Stimulated activated CD8-positive, alpha-beta memory T cell treated with anti-CD3 and anti-CD28 coated beads, Interleukin-4, amount 100 ng/mL, for 48 hours (primary cell): Measurements from ENCODE around the gene CAB39L.

Experiments used
- DNase-seq: peaks from one replicate; pipeline ENCODE4 v3.0.0-alpha.2; 2020

Gene CAB39L

GRCh38 chr13:49441312-49441711 lies 2.6 kb downstream of the CAB39L start:
- no peak for DNase-seq

DNA sequence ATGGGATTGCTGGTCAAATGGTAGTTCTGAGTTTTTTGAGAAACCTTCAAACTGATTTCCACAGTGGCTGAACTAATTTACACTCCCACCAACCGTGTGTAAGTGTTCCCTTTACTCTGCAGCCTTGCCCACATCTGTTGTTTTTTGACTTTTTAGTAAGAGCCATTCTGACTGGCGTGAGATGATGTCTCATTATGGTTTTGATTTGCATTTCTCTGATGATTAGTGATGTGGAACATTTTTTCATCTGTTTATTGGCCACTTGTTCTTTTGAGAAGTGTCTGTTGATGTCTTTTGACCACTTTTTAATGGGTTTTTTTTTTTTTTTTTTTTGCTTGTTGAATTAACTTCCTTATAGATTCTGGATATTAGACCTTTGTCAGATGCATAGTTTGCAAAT lies 4.3 kb downstream of the CAB39L start:
- no peak for DNase-seq

GRCh38 chr13:49437705-49438104 lies 6.2 kb downstream of the CAB39L start:
- DNase-seq, result no peak

DNA sequence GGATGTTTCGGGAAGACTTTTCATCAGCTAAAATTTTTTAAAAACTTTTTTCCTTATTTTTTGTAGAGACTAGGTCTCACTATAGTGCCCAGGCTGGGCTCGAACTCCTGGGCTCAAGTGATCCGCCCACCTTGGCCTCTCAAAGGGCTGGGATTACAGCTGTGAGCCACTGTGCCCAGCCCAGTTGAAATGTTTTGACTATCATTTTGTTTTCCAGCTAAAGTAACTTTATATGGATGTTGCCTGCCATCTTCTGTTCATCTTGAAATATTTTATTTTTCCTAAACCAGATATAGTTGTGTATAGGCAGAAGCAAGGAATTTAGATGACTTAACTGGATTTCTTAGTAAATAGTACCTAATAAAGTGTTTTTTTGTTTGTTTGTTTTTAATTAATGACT lies 7.0 kb downstream of the CAB39L start:
- no peak for DNase-seq

- DNase-seq, result no peak
These were observed 7.9 kb downstream of the CAB39L start for GRCh38 chr13:49435992-49436391.

DNA sequence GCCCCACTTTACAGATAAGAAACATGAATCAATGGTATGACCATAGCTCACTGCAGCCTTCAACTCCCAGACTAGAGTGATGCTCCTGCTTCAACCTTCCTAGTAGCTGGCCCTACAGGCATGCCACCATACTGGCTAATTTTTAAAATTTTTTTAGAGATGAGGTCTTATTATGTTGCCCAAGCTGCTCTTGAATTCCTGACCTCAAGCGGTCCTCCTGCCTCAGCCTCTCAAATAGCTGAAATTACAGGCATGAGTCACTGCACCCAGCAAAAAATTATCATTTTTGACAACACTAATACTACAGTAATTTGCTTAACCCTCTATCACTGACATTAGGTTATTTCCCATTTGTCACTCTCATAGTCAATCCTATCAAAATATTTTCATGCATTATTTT lies 14.7 kb downstream of the CAB39L start:
- no peak for DNase-seq

- DNase-seq, result no peak
These were observed 15.7 kb downstream of the CAB39L start for GRCh38 chr13:49428041-49428763.

DNA sequence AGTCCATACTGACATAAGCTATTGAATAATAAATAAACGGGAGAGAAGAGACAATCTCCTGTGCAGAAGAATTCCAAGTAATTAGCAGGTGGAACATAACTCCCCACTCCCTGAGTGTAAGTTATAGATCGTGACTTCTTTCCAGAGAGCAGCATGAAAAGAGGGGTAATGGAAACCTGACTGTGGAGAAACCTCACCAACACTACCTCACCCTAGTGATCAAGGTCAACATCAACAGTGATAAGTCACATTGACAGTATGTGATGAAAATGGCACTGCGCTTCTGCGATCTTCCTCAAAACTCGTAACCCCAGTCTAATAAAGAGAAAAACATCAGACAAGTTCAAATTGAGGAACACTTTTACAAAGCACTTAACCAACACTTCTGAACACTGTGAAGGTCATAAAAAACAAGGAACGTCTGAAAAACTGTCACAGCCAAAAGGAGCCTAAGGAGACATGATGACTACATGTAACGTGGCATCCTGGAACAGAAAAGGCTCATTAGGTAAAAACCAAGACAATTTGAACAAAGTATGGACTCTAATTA lies 19.8 kb downstream of the CAB39L start:
- DNase-seq, result no peak

DNA sequence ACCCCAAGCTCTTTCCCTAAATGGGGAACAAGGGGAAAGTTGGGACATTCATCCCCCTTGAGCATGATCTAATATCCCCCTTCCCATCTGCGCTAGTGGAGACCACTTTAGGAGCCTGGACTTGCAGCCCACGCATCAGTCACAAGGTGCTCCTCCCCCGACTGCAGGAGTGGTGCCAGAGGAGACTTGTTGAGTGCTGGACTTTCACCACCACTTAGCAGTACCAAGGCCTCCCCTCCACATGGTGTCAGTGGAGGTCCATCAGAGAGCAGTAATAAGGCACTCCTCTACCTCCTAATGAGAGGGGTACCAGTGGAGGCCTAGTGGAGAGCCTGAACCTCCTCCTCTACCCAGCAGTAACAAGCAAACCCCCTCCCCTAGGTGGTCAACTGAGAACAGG lies 22.5 kb downstream of the CAB39L start:
- DNase-seq, result peak; percentile 40

- DNase-seq, result no peak
These were observed 24.6 kb downstream of the CAB39L start for GRCh38 chr13:49419276-49419675.

DNA sequence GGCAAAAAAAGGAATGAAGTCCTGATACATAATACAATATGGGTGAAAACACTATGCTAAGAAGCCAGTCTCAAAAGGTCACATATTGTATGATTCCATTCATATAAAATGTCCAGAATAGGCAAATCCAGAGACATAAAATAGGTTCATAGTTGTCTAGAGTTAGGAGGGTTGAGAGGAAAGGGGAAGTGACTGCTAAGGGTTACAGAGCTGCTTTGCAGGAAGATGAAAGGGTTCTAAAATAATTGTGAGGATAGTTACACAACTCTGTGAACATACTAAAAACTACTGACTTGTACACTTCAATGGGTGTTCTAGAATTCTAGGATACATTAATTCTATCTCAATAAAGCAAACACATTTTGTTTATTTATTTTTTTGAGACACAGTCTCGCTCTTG lies 25.7 kb downstream of the CAB39L start:
- no peak for DNase-seq

GRCh38 chr13:49417161-49417560 lies 26.7 kb downstream of the CAB39L start:
- DNase-seq, result no peak

GRCh38 chr13:49412749-49413148 lies 31.1 kb downstream of the CAB39L start:
- no peak for DNase-seq

GRCh38 chr13:49411353-49411752 lies 32.5 kb downstream of the CAB39L start:
- DNase-seq, result no peak

DNA sequence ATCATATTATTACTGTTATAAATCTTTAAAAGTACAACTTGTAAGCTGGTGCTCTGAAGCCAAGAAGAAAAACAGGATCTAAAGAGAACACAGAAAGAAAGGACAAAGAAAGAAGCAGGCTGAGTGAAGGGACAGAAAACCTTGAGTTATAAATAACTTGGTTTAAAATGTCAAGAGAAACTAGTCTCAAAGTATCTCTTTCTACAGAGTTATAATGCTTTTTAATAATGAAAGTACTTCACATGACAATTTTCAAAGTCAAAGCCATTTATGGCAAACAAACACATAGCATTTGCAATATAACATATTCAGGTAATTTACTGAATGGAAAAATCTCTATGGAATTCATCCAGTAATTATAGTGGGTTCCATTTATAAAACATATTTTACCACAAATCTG lies 33.4 kb downstream of the CAB39L start:
- no peak for DNase-seq

- DNase-seq, result no peak
These were observed 33.9 kb downstream of the CAB39L start for GRCh38 chr13:49410006-49410405.

DNA sequence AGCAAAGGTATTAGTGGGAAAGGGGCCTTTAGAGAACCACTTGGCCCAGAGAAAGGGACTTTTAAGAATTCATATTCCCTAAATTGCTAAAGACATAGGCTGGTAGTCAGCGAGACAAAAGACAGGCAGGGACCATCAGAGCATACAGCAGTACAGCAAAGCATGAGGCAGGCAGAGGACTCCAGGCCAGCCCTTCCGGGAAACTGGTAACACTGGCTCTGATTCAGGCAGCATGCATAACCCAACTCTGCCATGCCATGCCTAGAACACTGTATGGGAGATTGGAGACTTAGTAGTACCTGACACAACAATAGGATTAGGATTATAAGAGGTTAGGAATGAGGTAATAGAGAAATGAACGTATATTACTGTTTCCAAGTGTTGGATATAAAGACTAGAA lies 34.9 kb downstream of the CAB39L start:
- no peak for DNase-seq

DNA sequence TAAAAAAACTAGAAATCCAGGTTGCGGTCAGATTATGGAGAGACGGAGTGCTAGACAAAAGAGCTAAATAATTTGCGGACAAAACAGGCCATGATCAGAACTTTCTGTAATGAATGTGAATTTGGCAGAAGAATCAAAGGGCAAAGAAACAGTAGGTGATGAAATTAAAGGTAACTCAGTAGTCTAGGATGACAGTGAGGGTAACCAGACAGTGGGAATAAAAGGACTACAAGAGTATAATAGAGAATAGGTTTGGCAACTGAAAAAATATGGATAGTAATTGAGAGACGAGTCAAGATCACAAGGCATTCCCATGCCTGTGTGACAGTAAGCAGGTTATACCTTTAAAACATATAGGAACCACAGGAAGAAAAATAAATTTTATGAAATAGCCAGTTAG lies 35.9 kb downstream of the CAB39L start:
- no peak for DNase-seq

- no peak for DNase-seq
These were observed 36.8 kb downstream of the CAB39L start for GRCh38 chr13:49407068-49407467.

DNA sequence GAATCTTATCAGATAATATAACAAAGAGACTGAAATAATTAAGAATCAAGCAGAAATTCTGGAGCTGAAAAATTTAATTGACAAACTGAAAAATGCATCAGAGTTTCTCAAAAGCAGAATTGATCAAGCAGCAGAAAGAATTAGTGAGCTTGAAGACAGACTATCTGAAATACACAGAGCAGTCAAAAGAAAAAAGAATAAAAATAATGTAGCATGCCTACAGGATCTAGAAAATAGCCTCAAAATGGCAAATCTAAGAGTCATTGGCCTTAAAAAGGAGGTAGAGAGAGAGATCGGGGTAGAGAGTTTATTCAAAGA lies 39.2 kb downstream of the CAB39L start:
- no peak for DNase-seq

DNA sequence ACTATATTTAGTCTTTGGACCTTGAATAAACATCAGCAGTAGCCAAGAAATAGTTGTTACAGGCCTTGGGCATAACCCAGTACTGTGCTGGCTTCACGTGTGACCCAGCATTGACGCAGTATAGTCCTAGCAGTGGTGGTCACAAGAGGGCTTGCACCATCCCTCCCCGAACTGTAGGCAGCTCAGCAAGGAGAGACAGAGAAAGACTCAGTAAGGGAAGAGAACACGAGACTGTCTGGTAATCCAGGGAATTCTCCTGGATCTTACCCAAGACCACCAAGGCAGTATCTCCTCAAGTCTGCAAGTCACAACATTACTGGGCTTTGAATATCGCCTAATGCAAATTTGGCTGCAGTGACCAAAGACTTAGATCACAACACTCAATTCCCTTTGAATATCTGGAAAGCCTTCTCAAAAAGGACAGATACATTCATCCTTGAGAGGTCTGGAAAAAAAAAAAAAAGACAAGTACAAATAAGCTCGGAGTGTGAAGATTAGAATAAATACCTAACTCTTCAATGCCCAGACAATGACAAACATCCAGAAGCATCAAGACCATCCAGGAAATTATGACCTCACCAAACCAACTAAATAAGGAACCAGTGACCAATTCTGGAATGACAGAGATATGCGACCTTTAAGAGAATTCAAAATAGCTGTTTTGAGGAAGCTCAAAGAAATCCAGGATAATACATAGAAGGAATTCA lies 39.7 kb downstream of the CAB39L start:
- no peak for DNase-seq

DNA sequence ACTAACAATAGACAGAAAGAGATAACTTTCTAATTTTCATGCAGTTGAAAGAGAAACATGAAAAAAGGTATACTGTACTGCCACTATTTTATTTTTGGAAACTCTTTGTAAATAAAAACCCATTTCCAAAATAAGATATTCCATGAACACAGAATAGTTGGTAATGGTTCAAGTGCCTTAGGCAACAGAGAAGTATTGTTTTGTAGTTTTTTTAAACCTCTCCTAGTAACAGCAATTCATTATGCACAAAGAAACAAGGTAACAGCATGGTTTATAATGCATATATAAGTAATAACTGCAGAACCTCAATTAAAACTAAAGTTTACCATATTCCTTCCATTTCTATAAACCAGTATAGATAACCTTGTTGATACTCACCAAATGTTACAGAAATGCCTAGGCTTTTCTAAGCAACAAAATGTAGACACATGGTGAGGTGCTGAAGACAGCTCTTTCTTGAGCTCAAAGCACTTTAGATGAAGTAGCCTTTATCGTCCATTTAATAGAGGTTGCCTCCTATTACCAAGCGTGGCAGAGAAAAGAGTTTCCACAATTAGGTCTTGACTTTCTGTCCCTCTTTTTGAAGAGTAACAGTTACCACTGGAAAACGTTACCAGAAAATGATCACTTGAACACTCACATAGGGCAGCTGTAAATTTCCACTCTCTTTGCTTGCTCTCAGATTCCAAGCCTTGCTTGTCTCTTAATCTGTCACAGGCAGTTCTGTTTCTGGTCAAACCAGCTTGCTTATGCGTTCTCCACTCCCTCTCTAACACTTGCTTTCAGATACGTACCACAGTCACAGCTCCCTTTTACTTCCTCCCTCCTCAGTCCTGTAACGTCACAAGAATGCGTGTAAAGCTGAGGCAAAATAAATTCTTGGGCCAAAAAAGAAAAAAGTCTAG lies 42.9 kb downstream of the CAB39L start:
- no peak for DNase-seq

- no peak for DNase-seq
These were observed 43.9 kb downstream of the CAB39L start for GRCh38 chr13:49399801-49400472.
